ENCODE results near the gene LIF. TPM values are rescaled to one million over a fixed set of nuclear protein-coding genes. Genes with fewer than 3 reads are reported as not detected.
"Not testable (repeated sequence)": the region's sequence is repeated elsewhere in the genome, so short reads cannot be mapped to it uniquely, and the experiment has no call there.

LIF gene
- polyA plus RNA-seq, 4 donors: 3.0 to 27.9 (median 6.0) TPM

GRCh38 chr22:30204742-30205111 is 41.8 kb downstream of the LIF start:
- Histone ChIP-seq H3K27ac (ENCODE audit: low read depth in 1 of 3, low read length in 2 of 3) (no peak overlapping the region), H3K4me1 (ENCODE audit: control insufficient read depth in 3 of 3, insufficient read depth in 2 of 3, low read depth in 1 of 3, low read length in 2 of 3) (peaks cover 0 to 24% (median 0%) of the 10 kb centered on the region in 3 donors), H3K36me3 (ENCODE audit: control insufficient read depth in 3 of 3, insufficient read depth in 2 of 3, low read depth in 1 of 3, low read length in 3 of 3) (no peaks in the 10 kb centered on the region), H3K4me3 (ENCODE audit: low read depth in 1 of 3, low read length in 3 of 3) (no peak overlapping the region), H3K9me3 (ENCODE audit: control insufficient read depth in 2 of 2, insufficient read depth in 1 of 2, low read depth in 1 of 2, low read length in 1 of 2) (peaks cover 0 to 2% of the 10 kb centered on the region in 2 donors), H3K27me3 (ENCODE audit: control insufficient read depth in 3 of 3, insufficient read depth in 3 of 3, low read length in 3 of 3) (no peaks in the 10 kb centered on the region)
- peak in 1 of 2 donors; percentile 37 for DNase-seq
- no peak for FAIRE-seq
- 27 to 43% (median 42%) methylated on average over 9 to 10 of the region's 10 CpGs for WGBS, 3 donors

DNA sequence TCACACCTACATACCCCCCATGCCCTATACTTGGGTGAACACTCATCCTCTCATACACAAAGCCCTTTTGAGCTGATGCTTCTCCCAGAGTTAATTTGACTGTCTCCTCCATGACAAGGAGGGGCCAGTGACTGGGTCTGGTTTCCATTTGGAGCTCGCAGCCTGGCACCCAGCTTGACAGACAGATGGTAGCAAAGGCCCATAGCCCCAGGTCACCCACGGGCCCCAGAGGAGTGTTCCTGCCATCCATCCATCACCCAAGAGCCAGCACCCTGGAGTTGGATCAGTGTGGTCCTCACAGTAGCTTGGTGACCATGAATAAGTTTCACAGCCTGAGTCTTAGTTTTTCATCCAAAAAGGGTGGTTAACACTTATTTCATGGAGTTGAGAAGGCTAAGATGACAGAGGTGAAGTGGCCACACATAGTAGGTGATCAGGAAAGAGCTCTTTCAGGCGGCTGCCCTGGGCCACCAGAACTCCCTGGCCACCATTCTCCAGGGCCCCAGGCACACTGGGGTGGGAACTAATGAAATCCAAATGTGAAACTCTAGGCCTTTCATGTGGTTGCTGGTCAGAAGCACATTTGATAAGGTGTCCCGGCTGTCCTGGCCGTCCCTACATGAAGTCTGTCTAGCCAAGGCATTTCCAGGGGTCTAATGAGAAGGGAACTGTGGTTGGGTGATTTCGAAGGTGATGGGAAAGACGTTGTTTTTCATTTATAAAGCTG is 42.4 kb downstream of the LIF start:
- H3K36me3 ChIP-seq (ENCODE audit: control insufficient read depth in 3 of 3, insufficient read depth in 2 of 3, low read depth in 1 of 3, low read length in 3 of 3): no peaks in the 10 kb centered on the region
- H3K4me1 ChIP-seq (ENCODE audit: control insufficient read depth in 3 of 3, insufficient read depth in 2 of 3, low read depth in 1 of 3, low read length in 2 of 3): peaks cover 0 to 22% (median 0%) of the 10 kb centered on the region in 3 donors
- DNase-seq (no peak), FAIRE-seq (no peak)
- peaks cover 0 to 2% of the 10 kb centered on the region in 2 donors for H3K9me3 ChIP-seq (ENCODE audit: control insufficient read depth in 2 of 2, insufficient read depth in 1 of 2, low read depth in 1 of 2, low read length in 1 of 2)
- no peak overlapping the region for H3K27ac ChIP-seq (ENCODE audit: low read depth in 1 of 3, low read length in 2 of 3)
- 70 to 75% (median 73%) methylated on average over 7 of the region's 7 CpGs for WGBS, 3 donors
- no peaks in the 10 kb centered on the region for H3K27me3 ChIP-seq (ENCODE audit: control insufficient read depth in 3 of 3, insufficient read depth in 3 of 3, low read length in 3 of 3)
- no peak overlapping the region for H3K4me3 ChIP-seq (ENCODE audit: low read depth in 1 of 3, low read length in 3 of 3)

DNA sequence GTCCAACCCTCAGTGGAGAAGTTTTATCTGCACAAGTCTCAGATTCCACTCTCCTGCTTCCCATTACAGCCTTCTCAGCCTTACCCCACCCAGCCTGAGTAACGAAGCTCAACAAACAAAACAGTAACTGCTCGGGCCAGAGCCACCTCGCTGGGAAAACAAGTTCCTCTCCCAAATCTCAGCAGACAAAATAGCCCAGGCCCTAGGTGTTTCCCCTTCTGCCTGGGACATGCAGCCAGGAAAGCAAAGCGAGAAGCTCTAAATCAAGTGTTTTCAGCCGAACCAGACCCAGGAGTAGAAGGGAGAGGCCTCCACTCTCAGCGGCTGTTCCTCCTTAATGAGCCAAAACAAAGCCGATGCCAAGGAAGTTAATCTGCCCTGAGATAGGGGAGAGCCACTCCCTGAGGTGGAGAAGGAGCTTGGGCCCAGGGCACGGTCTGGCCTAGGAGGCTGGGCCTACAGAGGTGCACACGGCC is 44.0 kb downstream of the LIF start:
- FAIRE-seq: no peak
- H3K4me1 ChIP-seq (ENCODE audit: control insufficient read depth in 3 of 3, insufficient read depth in 2 of 3, low read depth in 1 of 3, low read length in 2 of 3): peaks cover 0 to 10% (median 0%) of the 10 kb centered on the region in 3 donors
- peak; percentile 47 to 91 for DNase-seq
- peaks cover 0 to 2% of the 10 kb centered on the region in 2 donors for H3K9me3 ChIP-seq (ENCODE audit: control insufficient read depth in 2 of 2, insufficient read depth in 1 of 2, low read depth in 1 of 2, low read length in 1 of 2)
- no peaks in the 10 kb centered on the region for H3K27me3 ChIP-seq (ENCODE audit: control insufficient read depth in 3 of 3, insufficient read depth in 3 of 3, low read length in 3 of 3)
- WGBS, 3 donors: 8 to 43% (median 32%) methylated on average over 9 of the region's 9 CpGs
- no peak overlapping the region for H3K4me3 ChIP-seq (ENCODE audit: low read depth in 1 of 3, low read length in 3 of 3)
- H3K36me3 ChIP-seq (ENCODE audit: control insufficient read depth in 3 of 3, insufficient read depth in 2 of 3, low read depth in 1 of 3, low read length in 3 of 3): no peaks in the 10 kb centered on the region
- peak overlapping the region; percentile 29 to 88 (median 51) for H3K27ac ChIP-seq (ENCODE audit: low read depth in 1 of 3, low read length in 2 of 3)

DNA sequence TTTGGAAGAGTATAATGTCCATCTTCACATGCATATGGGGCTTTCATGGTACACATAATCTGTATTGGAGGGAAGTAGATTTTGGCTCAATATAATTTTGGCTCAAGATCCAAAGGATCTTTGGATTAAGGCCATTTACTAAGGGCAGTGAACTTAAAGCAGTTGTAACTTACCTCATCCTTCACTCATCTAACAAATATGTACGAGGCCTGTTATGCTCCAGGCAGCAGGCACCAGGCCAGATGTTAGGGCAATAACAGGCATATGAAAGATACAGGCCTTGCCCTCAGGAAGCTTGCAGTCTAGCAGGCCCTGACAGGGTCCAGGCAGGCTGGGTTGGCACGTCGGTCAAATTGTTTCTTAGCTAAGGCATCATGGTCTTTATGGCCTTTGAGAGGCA is 44.6 kb downstream of the LIF start:
- Histone ChIP-seq H3K36me3 (ENCODE audit: control insufficient read depth in 3 of 3, insufficient read depth in 2 of 3, low read depth in 1 of 3, low read length in 3 of 3) (no peaks in the 10 kb centered on the region), H3K27ac (ENCODE audit: low read depth in 1 of 3, low read length in 2 of 3) (peak overlapping the region in 1 of 3 donors; percentile 88)
- 64 to 82% (median 75%) methylated on average over 3 of the region's 3 CpGs for WGBS, 3 donors

DNA sequence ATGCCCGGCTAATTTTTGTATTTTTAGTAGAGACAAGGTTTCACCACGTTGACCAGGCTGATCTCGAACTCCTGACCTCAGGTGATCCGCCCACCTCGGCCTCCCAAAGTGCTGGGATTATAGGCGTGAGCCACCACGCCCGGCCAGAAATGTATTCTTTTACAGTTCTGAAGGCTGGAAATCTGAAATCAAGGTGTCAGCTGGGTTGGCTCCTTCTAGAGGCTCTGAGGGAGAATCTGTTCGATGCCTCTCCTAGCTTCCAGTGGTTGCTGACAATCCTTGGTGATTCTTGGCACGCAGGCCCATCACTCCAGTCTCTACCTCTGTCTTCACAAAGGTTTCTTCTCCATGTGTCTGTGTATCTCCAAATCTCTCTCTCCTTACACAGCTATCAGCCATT is 45.7 kb downstream of the LIF start:
- H3K4me3 ChIP-seq (ENCODE audit: low read depth in 1 of 3, low read length in 3 of 3); DNase-seq; H3K27me3 ChIP-seq (ENCODE audit: control insufficient read depth in 3 of 3, insufficient read depth in 3 of 3, low read length in 3 of 3); H3K27ac ChIP-seq (ENCODE audit: low read depth in 1 of 3, low read length in 2 of 3); H3K36me3 ChIP-seq (ENCODE audit: control insufficient read depth in 3 of 3, insufficient read depth in 2 of 3, low read depth in 1 of 3, low read length in 3 of 3); H3K9me3 ChIP-seq (ENCODE audit: control insufficient read depth in 2 of 2, insufficient read depth in 1 of 2, low read depth in 1 of 2, low read length in 1 of 2); FAIRE-seq: not testable (repeated sequence)
- peaks cover 0 to 24% (median 10%) of the 10 kb centered on the region in 3 donors for H3K4me1 ChIP-seq (ENCODE audit: control insufficient read depth in 3 of 3, insufficient read depth in 2 of 3, low read depth in 1 of 3, low read length in 2 of 3)
- WGBS, 3 donors: 65 to 88% (median 65%) methylated on average over 10 of the region's 10 CpGs

More for the DNA sequence above, 44.6 kb downstream of the LIF start:
- Histone ChIP-seq H3K4me1 (ENCODE audit: control insufficient read depth in 3 of 3, insufficient read depth in 2 of 3, low read depth in 1 of 3, low read length in 2 of 3) (peaks cover 0 to 14% (median 4%) of the 10 kb centered on the region in 3 donors), H3K4me3 (ENCODE audit: low read depth in 1 of 3, low read length in 3 of 3) (no peak overlapping the region), H3K9me3 (ENCODE audit: control insufficient read depth in 2 of 2, insufficient read depth in 1 of 2, low read depth in 1 of 2, low read length in 1 of 2) (peaks cover 0 to 2% of the 10 kb centered on the region in 2 donors), H3K27me3 (ENCODE audit: control insufficient read depth in 3 of 3, insufficient read depth in 3 of 3, low read length in 3 of 3) (no peaks in the 10 kb centered on the region)
- DNase-seq (no peak), FAIRE-seq (no peak)

GRCh38 chr22:30198921-30199320 is 47.6 kb downstream of the LIF start:
- H3K27me3 ChIP-seq (ENCODE audit: control insufficient read depth in 3 of 3, insufficient read depth in 3 of 3, low read length in 3 of 3): no peaks in the 10 kb centered on the region
- no peak for DNase-seq
- H3K36me3 ChIP-seq (ENCODE audit: control insufficient read depth in 3 of 3, insufficient read depth in 2 of 3, low read depth in 1 of 3, low read length in 3 of 3): no peaks in the 10 kb centered on the region
- WGBS, 3 donors: 84 to 95% (median 88%) methylated on average over 4 of the region's 4 CpGs
- H3K9me3 ChIP-seq (ENCODE audit: control insufficient read depth in 2 of 2, insufficient read depth in 1 of 2, low read depth in 1 of 2, low read length in 1 of 2): peaks cover 0 to 2% of the 10 kb centered on the region in 2 donors
- H3K4me1 ChIP-seq (ENCODE audit: control insufficient read depth in 3 of 3, insufficient read depth in 2 of 3, low read depth in 1 of 3, low read length in 2 of 3): peaks cover 0 to 32% (median 10%) of the 10 kb centered on the region in 3 donors
- H3K27ac ChIP-seq (ENCODE audit: low read depth in 1 of 3, low read length in 2 of 3): no peak overlapping the region
- no peak overlapping the region for H3K4me3 ChIP-seq (ENCODE audit: low read depth in 1 of 3, low read length in 3 of 3)
- no peak for FAIRE-seq

GRCh38 chr22:30198152-30198825 is 48.3 kb downstream of the LIF start:
- Histone ChIP-seq H3K27me3 (ENCODE audit: control insufficient read depth in 3 of 3, insufficient read depth in 3 of 3, low read length in 3 of 3) (no peaks in the 10 kb centered on the region), H3K4me1 (ENCODE audit: control insufficient read depth in 3 of 3, insufficient read depth in 2 of 3, low read depth in 1 of 3, low read length in 2 of 3) (peaks cover 0 to 32% (median 10%) of the 10 kb centered on the region in 3 donors), H3K27ac (ENCODE audit: low read depth in 1 of 3, low read length in 2 of 3) (no peak overlapping the region), H3K9me3 (ENCODE audit: control insufficient read depth in 2 of 2, insufficient read depth in 1 of 2, low read depth in 1 of 2, low read length in 1 of 2) (peaks cover 0 to 2% of the 10 kb centered on the region in 2 donors), H3K36me3 (ENCODE audit: control insufficient read depth in 3 of 3, insufficient read depth in 2 of 3, low read depth in 1 of 3, low read length in 3 of 3) (no peaks in the 10 kb centered on the region), H3K4me3 (ENCODE audit: low read depth in 1 of 3, low read length in 3 of 3) (no peak overlapping the region)
- 91 to 97% (median 96%) methylated on average over 5 of the region's 5 CpGs for WGBS, 3 donors
- DNase-seq (no peak), FAIRE-seq (no peak)

- FAIRE-seq (no peak), DNase-seq (no peak)
- Histone ChIP-seq H3K4me1 (ENCODE audit: control insufficient read depth in 3 of 3, insufficient read depth in 2 of 3, low read depth in 1 of 3, low read length in 2 of 3) (peaks cover 0 to 25% (median 10%) of the 10 kb centered on the region in 3 donors), H3K27me3 (ENCODE audit: control insufficient read depth in 3 of 3, insufficient read depth in 3 of 3, low read length in 3 of 3) (no peaks in the 10 kb centered on the region), H3K4me3 (ENCODE audit: low read depth in 1 of 3, low read length in 3 of 3) (no peak overlapping the region), H3K36me3 (ENCODE audit: control insufficient read depth in 3 of 3, insufficient read depth in 2 of 3, low read depth in 1 of 3, low read length in 3 of 3) (no peaks in the 10 kb centered on the region), H3K9me3 (ENCODE audit: control insufficient read depth in 2 of 2, insufficient read depth in 1 of 2, low read depth in 1 of 2, low read length in 1 of 2) (peaks cover 0 to 2% of the 10 kb centered on the region in 2 donors), H3K27ac (ENCODE audit: low read depth in 1 of 3, low read length in 2 of 3) (peak overlapping the region in 2 of 3 donors; percentile 68 to 90)
Observed at GRCh38 chr22:30197389-30197788, 49.2 kb downstream of the LIF start.

All from small intestine (tissue), 7 donors.